NT2/D1 (cell line): ENCODE measurements around the gene AK8.

Experiments used
- DNase-seq: peaks from one replicate; pipeline ENCODE4 v3.0.0-alpha.2; 2011; ENCODE audit warnings: low read depth, low spot score
- H3K27me3 ChIP-seq: 2 replicates; pipeline ENCODE4 v1.6.0; 2011; ENCODE audit warnings: mild to moderate bottlenecking; ENCODE audit not compliant: insufficient read length, insufficient read depth
- H3K36me3 ChIP-seq: 2 replicates; pipeline ENCODE4 v1.6.1; 2011; ENCODE audit warnings: mild to moderate bottlenecking, low read length, mixed read lengths; ENCODE audit not compliant: insufficient read depth, insufficient read length
- H3K4me1 ChIP-seq: 2 replicates; pipeline ENCODE4 v1.5.1; 2011; ENCODE audit not compliant: insufficient read depth, insufficient read length
- H3K4me3 ChIP-seq: 2 replicates; pipeline ENCODE4 v1.5.1; 2011; ENCODE audit warnings: low read depth; ENCODE audit not compliant: insufficient read length
- H3K9ac ChIP-seq: 2 replicates; pipeline ENCODE4 v1.6.0; 2011; ENCODE audit warnings: low read depth; ENCODE audit not compliant: insufficient read length
- H3K9me3 ChIP-seq: 2 replicates; pipeline ENCODE4 v1.5.1; 2011; ENCODE audit warnings: mild to moderate bottlenecking, low read length; ENCODE audit not compliant: insufficient read depth
- SUZ12 ChIP-seq: IDR thresholded peaks from 2 replicates; pipeline ENCODE4 v1.6.1; 2011; ENCODE audit not compliant: insufficient read length, insufficient read depth; ENCODE audit errors: extremely low read depth
- YY1 ChIP-seq: IDR thresholded peaks from 2 replicates; pipeline ENCODE4 v1.6.1; 2011; ENCODE audit not compliant: insufficient read length, insufficient read depth
- ZNF274 ChIP-seq: IDR thresholded peaks from 2 replicates; pipeline ENCODE4 v1.6.1; 2011; ENCODE audit warnings: mild to moderate bottlenecking, low read depth, low read length

The AK8 gene

GRCh38 chr9:132855904-132856303, 22.2 kb downstream of the AK8 start:
- Histone ChIP-seq H3K9me3 (no peaks in the 10 kb centered on the region), H3K27me3 (no peaks in the 10 kb centered on the region), H3K4me1 (peaks cover 23% of the 10 kb centered on the region), H3K36me3 (no peaks in the 10 kb centered on the region), H3K9ac (no peak overlapping the region), H3K4me3 (no peak overlapping the region)
- TF ChIP-seq SUZ12 (no peak), ZNF274 (no peak), YY1 (no peak)
- no peak for DNase-seq

DNA sequence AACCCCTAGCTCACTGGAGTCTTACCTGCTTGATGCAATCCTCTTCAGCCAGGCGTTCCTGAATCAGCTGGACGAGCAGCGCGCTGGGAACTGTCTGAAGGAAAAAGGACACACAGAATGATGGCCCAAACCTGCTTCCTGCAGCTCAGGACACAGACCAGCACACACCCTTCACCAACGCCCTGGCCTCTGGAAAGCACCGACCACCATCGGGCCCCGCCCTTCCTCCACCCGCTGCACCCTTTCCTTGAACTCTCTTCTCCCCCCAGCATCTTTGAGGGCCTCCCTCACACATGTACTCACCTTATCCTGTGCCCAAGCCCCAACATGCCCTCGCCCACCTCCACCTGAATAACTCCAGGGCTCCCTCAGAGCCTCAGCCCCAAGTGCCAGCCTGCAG, 23.3 kb downstream of the AK8 start:
- no peak for DNase-seq
- no peak for TF ChIP-seq ZNF274
- TF ChIP-seq SUZ12, result no peak
- no peak for TF ChIP-seq YY1
- Histone ChIP-seq H3K4me3 (no peak overlapping the region), H3K36me3 (no peaks in the 10 kb centered on the region), H3K4me1 (peaks cover 23% of the 10 kb centered on the region), H3K9ac (no peak overlapping the region), H3K9me3 (no peaks in the 10 kb centered on the region), H3K27me3 (no peaks in the 10 kb centered on the region)

- DNase-seq, result no peak
- Histone ChIP-seq H3K9ac (no peak overlapping the region), H3K9me3 (no peaks in the 10 kb centered on the region), H3K4me1 (peaks cover 19% of the 10 kb centered on the region), H3K4me3 (no peak overlapping the region), H3K27me3 (no peaks in the 10 kb centered on the region), H3K36me3 (no peaks in the 10 kb centered on the region)
- TF ChIP-seq SUZ12 (no peak), ZNF274 (no peak), YY1 (no peak)
Observed at GRCh38 chr9:132853482-132853881, 24.6 kb downstream of the AK8 start.

DNA sequence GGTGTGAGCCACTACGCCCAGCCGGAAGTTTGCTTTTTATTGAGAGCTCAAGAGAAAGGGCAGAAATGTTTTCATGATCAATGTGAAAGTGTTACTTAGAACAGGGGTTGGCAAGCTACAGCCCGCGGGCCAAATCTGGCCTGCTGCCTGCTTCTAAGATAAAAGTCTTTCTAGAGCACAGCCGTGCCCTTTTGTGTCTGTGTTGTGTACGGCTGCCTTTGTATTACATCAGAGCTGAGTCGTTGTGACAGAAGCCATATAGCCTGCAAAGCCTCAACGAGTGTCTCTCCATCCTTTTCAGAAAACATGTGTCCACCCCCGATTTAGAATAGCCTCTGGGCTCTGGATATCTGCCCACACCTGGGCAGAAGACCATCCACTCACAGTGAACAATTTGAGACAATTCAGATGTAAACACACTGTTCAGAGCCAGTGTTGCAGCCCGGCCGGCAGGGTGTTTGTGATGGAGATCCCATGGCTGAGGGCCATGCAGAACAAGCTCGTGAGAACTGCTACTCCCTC, 28.8 kb downstream of the AK8 start:
- H3K4me1 ChIP-seq, result peaks cover 2% of the 10 kb centered on the region
- H3K36me3 ChIP-seq, result no peaks in the 10 kb centered on the region
- H3K9me3 ChIP-seq, result no peaks in the 10 kb centered on the region
- DNase-seq, result peak; percentile 57
- H3K4me3 ChIP-seq, result no peak overlapping the region
- TF ChIP-seq YY1 (no peak), ZNF274 (no peak)
- H3K27me3 ChIP-seq, result no peaks in the 10 kb centered on the region
- peak overlapping the region; percentile 50 for H3K9ac ChIP-seq

DNA sequence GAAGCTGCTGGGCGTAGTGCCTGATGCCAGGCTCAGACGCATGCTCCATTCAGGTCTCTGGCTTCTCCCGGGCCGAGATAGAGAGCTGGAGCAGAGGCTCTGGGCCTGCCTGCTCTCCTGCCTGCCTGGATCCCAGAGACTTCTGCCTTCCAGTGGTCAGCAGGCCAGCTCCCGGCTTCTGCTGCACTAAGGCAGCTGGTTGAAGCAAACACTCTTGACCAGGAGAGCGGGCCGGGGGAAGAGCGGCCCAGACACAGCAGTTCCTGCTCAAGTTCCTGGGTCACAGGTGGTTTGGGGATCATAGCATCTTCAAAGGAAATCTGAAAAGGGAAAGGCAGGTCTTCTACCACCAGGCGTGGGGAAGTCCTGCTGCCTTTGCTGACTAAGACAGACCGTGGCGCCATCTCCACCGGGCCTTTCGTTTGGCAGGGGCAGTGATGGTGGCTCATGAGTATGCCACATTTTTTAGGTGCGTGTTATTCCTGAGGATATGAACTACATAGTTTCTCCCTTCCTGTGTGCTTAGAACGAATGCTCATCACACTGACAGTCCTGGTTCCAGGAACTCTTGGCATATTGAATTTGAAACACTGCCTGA, 31.1 kb downstream of the AK8 start:
- Histone ChIP-seq H3K27me3 (no peaks in the 10 kb centered on the region), H3K9me3 (no peaks in the 10 kb centered on the region), H3K4me1 (peaks cover 2% of the 10 kb centered on the region), H3K4me3 (no peak overlapping the region), H3K36me3 (no peaks in the 10 kb centered on the region), H3K9ac (no peak overlapping the region)
- no peak for DNase-seq
- no peak for TF ChIP-seq ZNF274
- TF ChIP-seq SUZ12, result no peak
- TF ChIP-seq YY1, result no peak

DNA sequence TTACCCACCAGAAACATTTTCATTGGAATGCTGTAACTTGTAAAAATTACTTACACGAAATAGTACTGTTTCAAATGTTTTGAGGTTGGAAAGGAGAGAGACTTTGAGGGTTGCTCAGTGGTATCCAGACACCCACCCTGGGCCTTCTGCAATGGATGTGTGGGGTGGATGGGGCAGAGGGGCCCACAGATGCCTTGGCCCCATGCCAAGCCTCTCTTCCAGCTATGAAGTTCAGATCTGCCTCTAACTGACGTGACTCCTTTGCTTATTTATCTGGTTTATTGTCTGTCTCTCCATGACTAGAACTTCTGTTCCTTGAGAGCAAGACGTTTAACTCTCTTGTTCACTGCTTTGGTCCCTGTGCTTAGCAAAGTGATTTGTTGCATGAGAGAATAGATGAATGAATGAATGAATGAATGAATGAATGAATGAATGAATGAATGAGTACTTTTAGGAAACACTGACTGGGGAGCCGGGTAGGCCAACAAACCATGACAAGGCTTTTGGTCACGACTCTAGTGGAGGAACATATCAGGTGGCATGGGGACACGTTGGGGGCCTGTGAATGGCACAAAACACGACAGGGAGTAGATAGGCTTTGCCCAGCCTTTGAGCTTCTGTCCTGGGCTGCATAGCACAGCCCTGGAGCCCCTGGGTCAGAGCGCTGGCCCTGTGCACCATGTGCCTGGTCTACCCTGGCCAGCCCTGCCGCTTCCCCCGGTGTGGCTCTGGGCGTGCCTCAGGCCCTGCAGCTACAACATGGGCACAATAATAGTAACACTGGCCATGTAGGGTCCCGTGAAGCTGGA, 31.8 kb downstream of the AK8 start:
- no peaks in the 10 kb centered on the region for H3K36me3 ChIP-seq
- no peak overlapping the region for H3K4me3 ChIP-seq
- no peak for DNase-seq
- no peak for TF ChIP-seq ZNF274
- TF ChIP-seq YY1, result no peak
- no peak for TF ChIP-seq SUZ12
- H3K9me3 ChIP-seq, result no peaks in the 10 kb centered on the region
- peaks cover 2% of the 10 kb centered on the region for H3K4me1 ChIP-seq
- no peak overlapping the region for H3K9ac ChIP-seq
- H3K27me3 ChIP-seq, result no peaks in the 10 kb centered on the region

DNA sequence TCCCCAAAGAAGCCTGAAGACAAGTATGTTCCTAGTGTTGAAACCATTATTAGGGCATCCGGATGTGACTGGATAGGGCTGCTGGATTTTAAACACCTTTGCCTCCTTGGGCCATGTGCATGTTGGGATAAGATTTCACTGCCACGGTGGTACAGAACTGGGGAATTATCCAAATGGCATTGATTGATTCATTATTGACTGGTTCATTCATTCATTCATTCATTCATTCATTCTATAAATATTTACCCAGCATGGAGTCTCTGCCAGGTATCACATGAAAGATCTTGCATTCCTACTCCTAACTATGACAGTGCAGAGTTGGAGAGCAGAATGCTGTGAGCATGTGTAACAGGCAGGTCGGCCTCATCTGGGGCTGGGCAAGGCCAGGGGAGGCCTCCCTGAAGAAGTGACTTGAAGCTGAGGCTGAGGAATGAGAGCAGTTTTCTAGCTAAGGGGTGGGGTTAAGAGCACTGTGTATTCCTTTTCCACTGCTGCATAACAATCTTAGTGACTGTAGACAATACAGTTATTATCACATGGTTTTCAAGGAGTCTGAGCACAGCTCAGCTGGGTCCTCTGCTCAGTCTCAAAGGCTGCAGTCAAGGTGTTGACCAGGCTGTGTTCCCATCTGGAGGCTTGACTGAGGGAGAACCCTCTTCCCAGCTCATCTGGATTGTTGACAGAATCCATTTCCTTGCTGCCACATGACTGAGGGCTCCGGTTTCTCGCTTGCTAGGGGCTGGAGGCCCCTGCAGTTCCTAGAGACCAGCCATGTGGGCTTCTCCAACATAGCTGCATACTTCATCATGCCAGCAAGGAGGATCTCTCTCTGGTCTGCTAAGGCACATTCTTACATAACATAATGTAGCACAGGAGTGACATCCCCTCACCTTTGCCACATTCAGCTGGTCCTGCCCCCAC, 35.7 kb downstream of the AK8 start:
- H3K36me3 ChIP-seq, result no peaks in the 10 kb centered on the region
- no peak for DNase-seq
- H3K4me3 ChIP-seq, result no peak overlapping the region
- peaks cover 3% of the 10 kb centered on the region for H3K4me1 ChIP-seq
- H3K9me3 ChIP-seq, result no peaks in the 10 kb centered on the region
- no peaks in the 10 kb centered on the region for H3K27me3 ChIP-seq
- TF ChIP-seq ZNF274 (no peak), SUZ12 (no peak), YY1 (no peak)
- no peak overlapping the region for H3K9ac ChIP-seq
